Measurements from ENCODE around the gene TCEANC2. TPM values are rescaled to one million over a fixed set of nuclear protein-coding genes. Genes with fewer than 3 reads are reported as not detected.

The TCEANC2 gene
- total RNA-seq, 1 experiment from 2014 or later: 1.9 TPM

DNA sequence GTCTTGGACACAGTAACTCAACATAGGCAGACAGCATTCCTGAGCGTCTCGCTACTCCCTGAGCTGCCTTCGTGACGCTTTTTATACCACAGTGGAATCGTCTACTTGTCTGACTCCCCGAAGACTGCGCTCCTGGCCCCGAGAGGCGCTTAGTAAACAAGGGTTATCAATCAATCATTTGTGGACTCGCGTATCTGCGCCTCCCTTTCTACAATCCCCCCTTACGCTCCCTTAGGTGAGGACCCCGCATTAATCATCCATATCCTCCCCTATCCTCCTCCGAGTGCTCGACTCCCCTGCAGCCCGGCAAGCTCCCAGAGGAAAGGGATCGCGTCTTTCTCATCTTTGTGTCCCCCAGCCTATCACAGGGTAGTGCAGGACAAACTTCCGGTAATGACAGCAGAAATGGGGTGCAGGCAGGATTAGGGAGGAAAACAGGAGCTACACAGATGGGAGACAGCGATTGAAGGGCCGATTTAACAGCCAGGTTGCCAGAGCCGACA is 926 bp upstream of the TCEANC2 start:
- Histone ChIP-seq H3K27me3 (replicated peaks; ENCODE audit: control insufficient read depth, insufficient read depth, low read length) (no peaks in the 10 kb centered on the region), H3K9me3 (no peaks in the 10 kb centered on the region), H3K36me3 (ENCODE audit: control insufficient read depth, insufficient read depth, low read length) (no peaks in the 10 kb centered on the region), H3K4me1 (no peaks in the 10 kb centered on the region), H3K4me3 (ENCODE audit: low read depth, low read length) (peak overlapping the region; percentile 82)
- TF ChIP-seq, protein P1, sequence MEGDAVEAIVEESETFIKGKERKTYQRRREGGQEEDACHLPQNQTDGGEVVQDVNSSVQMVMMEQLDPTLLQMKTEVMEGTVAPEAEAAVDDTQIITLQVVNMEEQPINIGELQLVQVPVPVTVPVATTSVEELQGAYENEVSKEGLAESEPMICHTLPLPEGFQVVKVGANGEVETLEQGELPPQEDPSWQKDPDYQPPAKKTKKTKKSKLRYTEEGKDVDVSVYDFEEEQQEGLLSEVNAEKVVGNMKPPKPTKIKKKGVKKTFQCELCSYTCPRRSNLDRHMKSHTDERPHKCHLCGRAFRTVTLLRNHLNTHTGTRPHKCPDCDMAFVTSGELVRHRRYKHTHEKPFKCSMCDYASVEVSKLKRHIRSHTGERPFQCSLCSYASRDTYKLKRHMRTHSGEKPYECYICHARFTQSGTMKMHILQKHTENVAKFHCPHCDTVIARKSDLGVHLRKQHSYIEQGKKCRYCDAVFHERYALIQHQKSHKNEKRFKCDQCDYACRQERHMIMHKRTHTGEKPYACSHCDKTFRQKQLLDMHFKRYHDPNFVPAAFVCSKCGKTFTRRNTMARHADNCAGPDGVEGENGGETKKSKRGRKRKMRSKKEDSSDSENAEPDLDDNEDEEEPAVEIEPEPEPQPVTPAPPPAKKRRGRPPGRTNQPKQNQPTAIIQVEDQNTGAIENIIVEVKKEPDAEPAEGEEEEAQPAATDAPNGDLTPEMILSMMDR (IDR thresholded peaks at IDR 0.05; ENCODE audit: insufficient read depth in 1 of 2, low read depth in 1 of 2, low read length in 1 of 2, severe bottlenecking in 1 of 2, unreplicated experiment in 1 of 2): no peak
- Mint-ChIP-seq H3K27ac (ENCODE audit: unreplicated experiment) (no peak overlapping the region), H3K36me3 (ENCODE audit: insufficient read depth, unreplicated experiment) (peaks cover 1% of the 10 kb centered on the region), H3K4me1 (ENCODE audit: low read depth, unreplicated experiment) (no peaks in the 10 kb centered on the region), H3K4me3 (ENCODE audit: unreplicated experiment) (no peak overlapping the region), H3K9me3 (ENCODE audit: unreplicated experiment) (no peaks in the 10 kb centered on the region), H3K27me3 (ENCODE audit: insufficient read depth, unreplicated experiment) (no peaks in the 10 kb centered on the region)
- peak; percentile 23 to 43 for DNase-seq
- BruUV-seq (replicated peaks): no TSS peak
- ChIA-PET CTCF (interaction anchor here (0.6 to 1.5 kb wide), 3 partner anchors 29 to 726 kb away, joined by 3 read pairs; no protein-coding TSS in a partner anchor), POLR2A (interaction anchor here (1.7 kb wide), 1 partner anchor 107 kb away, joined by 10 read pairs; the partner anchor contains the start of genes IFT25 and LRRC42)
- intact Hi-C loops (cut with micrococcal nuclease; ENCODE audit: unreplicated experiment): loop anchor here (2.0 kb wide), 1 partner anchor 24 kb away; no protein-coding TSS in a partner anchor

DNA sequence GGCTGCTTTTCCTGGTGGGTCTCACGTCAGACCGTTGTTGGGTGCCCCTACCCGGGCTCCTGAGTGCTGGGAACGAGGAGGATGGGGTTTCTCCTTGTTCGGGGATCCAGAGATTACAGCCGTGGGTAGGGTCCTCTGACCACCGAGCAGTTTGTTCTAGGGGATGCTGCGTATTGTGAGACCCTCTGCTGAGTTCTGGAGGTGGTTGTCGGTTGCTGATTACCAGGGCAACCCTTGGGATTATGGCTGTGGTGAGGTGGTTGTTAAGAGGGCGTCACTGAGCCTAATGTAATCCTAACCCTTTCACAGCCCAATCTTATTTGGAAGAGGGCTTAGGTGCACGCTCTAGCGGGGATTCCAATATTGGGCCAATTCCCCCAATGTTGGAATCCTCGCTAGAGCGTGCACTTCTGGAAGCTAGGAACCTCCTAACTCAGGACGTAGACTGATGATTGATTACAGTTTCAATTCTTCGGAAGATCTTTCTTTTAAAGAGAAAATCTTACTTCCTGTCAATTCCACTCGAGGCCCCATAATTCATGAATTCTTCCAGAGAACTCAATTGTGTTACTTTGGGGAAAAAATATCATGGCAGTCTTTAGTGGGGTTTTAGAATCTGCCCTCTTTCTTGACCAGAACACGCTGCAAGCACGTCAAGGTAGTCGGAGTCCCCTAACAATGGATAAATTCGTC is 483 bp downstream of the TCEANC2 start:
- Histone ChIP-seq H3K27me3 (replicated peaks; ENCODE audit: control insufficient read depth, insufficient read depth, low read length) (no peaks in the 10 kb centered on the region), H3K4me1 (no peaks in the 10 kb centered on the region), H3K4me3 (ENCODE audit: low read depth, low read length) (peak overlapping the region; percentile 56), H3K36me3 (ENCODE audit: control insufficient read depth, insufficient read depth, low read length) (no peaks in the 10 kb centered on the region), H3K9me3 (no peaks in the 10 kb centered on the region)
- H3K36me3 Mint-ChIP-seq (ENCODE audit: insufficient read depth, unreplicated experiment): peaks cover 6% of the 10 kb centered on the region
- no peak overlapping the region for H3K27ac Mint-ChIP-seq (ENCODE audit: unreplicated experiment)
- TF ChIP-seq, protein P1 (IDR thresholded peaks at IDR 0.05; ENCODE audit: insufficient read depth in 1 of 2, low read depth in 1 of 2, low read length in 1 of 2, severe bottlenecking in 1 of 2, unreplicated experiment in 1 of 2): no peak
- CTCF ChIA-PET: no interaction called here
- H3K4me3 Mint-ChIP-seq (ENCODE audit: unreplicated experiment): no peak overlapping the region
- BruUV-seq (replicated peaks): no TSS peak
- no peaks in the 10 kb centered on the region for H3K27me3 Mint-ChIP-seq (ENCODE audit: insufficient read depth, unreplicated experiment)
- H3K4me1 Mint-ChIP-seq (ENCODE audit: low read depth, unreplicated experiment): no peaks in the 10 kb centered on the region
- POLR2A ChIA-PET: no interaction called here
- H3K9me3 Mint-ChIP-seq (ENCODE audit: unreplicated experiment): no peaks in the 10 kb centered on the region
- intact Hi-C loops (cut with micrococcal nuclease; ENCODE audit: unreplicated experiment): loop anchor here (1.0 to 2.0 kb wide), 2 partner anchors 25 to 216 kb away; partner anchors contain the start of gene NDC1
- peak in 1 of 2 experiments; percentile 15 for DNase-seq

DNA sequence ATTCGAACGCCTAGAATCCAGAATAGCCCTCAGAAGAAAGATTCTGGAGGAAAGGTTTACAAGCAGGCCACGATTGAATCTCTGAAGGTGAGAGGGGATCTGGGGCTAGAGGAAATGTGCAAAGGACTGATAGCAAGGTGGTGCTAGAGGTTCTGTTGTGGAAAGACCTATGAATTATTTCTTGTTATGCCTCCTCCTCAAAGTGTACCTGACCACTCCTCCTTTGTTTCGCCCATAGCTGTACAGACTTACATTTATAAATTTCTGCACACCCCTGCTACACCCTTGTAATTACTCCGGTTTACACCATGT is 986 bp downstream of the TCEANC2 start:
- DNase-seq: no peak
- H3K27me3 Mint-ChIP-seq (ENCODE audit: insufficient read depth, unreplicated experiment): no peaks in the 10 kb centered on the region
- no peaks in the 10 kb centered on the region for H3K36me3 ChIP-seq (ENCODE audit: control insufficient read depth, insufficient read depth, low read length)
- no peaks in the 10 kb centered on the region for H3K27me3 ChIP-seq (replicated peaks; ENCODE audit: control insufficient read depth, insufficient read depth, low read length)
- no peaks in the 10 kb centered on the region for H3K4me1 ChIP-seq
- no peaks in the 10 kb centered on the region for H3K4me1 Mint-ChIP-seq (ENCODE audit: low read depth, unreplicated experiment)
- TSS peak; percentile 41 for BruUV-seq (replicated peaks)
- peaks cover 6% of the 10 kb centered on the region for H3K36me3 Mint-ChIP-seq (ENCODE audit: insufficient read depth, unreplicated experiment)
- CTCF ChIA-PET: no interaction called here
- no peak overlapping the region for H3K4me3 Mint-ChIP-seq (ENCODE audit: unreplicated experiment)
- H3K9me3 Mint-ChIP-seq (ENCODE audit: unreplicated experiment): no peaks in the 10 kb centered on the region
- H3K27ac Mint-ChIP-seq (ENCODE audit: unreplicated experiment): no peak overlapping the region
- POLR2A ChIA-PET: no interaction called here
- TF ChIP-seq, protein P1 (IDR thresholded peaks at IDR 0.05; ENCODE audit: insufficient read depth in 1 of 2, low read depth in 1 of 2, low read length in 1 of 2, severe bottlenecking in 1 of 2, unreplicated experiment in 1 of 2): no peak
- no peaks in the 10 kb centered on the region for H3K9me3 ChIP-seq
- peak overlapping the region; percentile 56 for H3K4me3 ChIP-seq (ENCODE audit: low read depth, low read length)
- intact Hi-C loops (cut with micrococcal nuclease; ENCODE audit: unreplicated experiment): no loop called here

Data from Caco-2 (cell line).